Thymus (tissue), 11 donors: ENCODE results near the gene LRP1-AS. TPM values are rescaled to one million over a fixed set of nuclear protein-coding genes. Genes with fewer than 3 reads are reported as not detected.

Source experiments
- DNase-seq, 9 donors: peaks; one replicate each; pipeline ENCODE4 v3.0.0-alpha.2; 2013; ENCODE audit warnings: low spot score in 9 of 9, low read depth in 6 of 9, missing footprints in 1 of 9
- H3K27ac ChIP-seq, 2 donors: one replicate each; pipeline ENCODE4 v1.5.1; 2013; ENCODE audit warnings: control low read depth in 1 of 2, low read depth in 1 of 2, low read length in 1 of 2, mild to moderate bottlenecking in 1 of 2, moderate library complexity in 1 of 2
- H3K27me3 ChIP-seq, 2 donors: one replicate each; pipeline ENCODE4 v1.5.1; 2013; ENCODE audit warnings: low read length in 1 of 2; ENCODE audit not compliant: control insufficient read depth in 2 of 2, insufficient read depth in 1 of 2
- H3K36me3 ChIP-seq, 2 donors: one replicate each; pipeline ENCODE4 v1.5.1; 2013; ENCODE audit warnings: low read length in 1 of 2, mild to moderate bottlenecking in 1 of 2, moderate library complexity in 1 of 2; ENCODE audit not compliant: control insufficient read depth in 2 of 2, insufficient read depth in 2 of 2
- H3K4me1 ChIP-seq, 2 donors: one replicate each; pipeline ENCODE4 v1.5.1; 2013; ENCODE audit warnings: low read length in 2 of 2; ENCODE audit not compliant: control insufficient read depth in 2 of 2, insufficient read depth in 2 of 2
- H3K4me3 ChIP-seq, 2 donors: one replicate each; pipeline ENCODE4 v1.5.1; 2013; ENCODE audit warnings: low read length in 2 of 2, control low read depth in 1 of 2, mild to moderate bottlenecking in 1 of 2
- H3K9me3 ChIP-seq, 2 donors: one replicate each; pipeline ENCODE4 v1.5.1; 2013; ENCODE audit warnings: low read length in 1 of 2, mild to moderate bottlenecking in 1 of 2; ENCODE audit not compliant: control insufficient read depth in 2 of 2, insufficient read depth in 1 of 2
- WGBS: extraction: QIAGEN DNeasy Blood & Tissue Kit; methylation state at CpG from one replicate; pipeline ENCODE4 v1.1.7; 2013; 5-methylcytosine and 5-hydroxymethylcytosine counted together
- polyA plus RNA-seq: library from polyadenylated mRNA; stranded (reverse); fragments of 200-250 nt; gene quantifications from one replicate; pipeline ENCODE4 v1.2.3, GENCODE V29; 2013
- total RNA-seq: library from RNA; stranded (reverse); fragments of 120-200 nt; gene quantifications from one replicate; pipeline ENCODE4 v1.2.4, GENCODE V29; 2013
- donor health status: healthy.

LRP1-AS gene
- total and polyA plus RNA-seq, 2 donors, result not detected

GRCh38 chr12:57159311-57159710 lies 11.9 kb upstream of the LRP1-AS start:
- no peaks in the 10 kb centered on the region for H3K9me3 ChIP-seq
- no peak overlapping the region for H3K4me3 ChIP-seq
- H3K27me3 ChIP-seq, result peaks cover 0 to 8% of the 10 kb centered on the region in 2 donors
- H3K36me3 ChIP-seq, result no peaks in the 10 kb centered on the region
- no peak for DNase-seq
- H3K4me1 ChIP-seq, result peaks cover 0 to 12% of the 10 kb centered on the region in 2 donors
- H3K27ac ChIP-seq, result no peak overlapping the region
- WGBS, result 80% methylated on average over 4 of the region's 4 CpGs

- H3K27ac ChIP-seq, result no peak overlapping the region
Observed at GRCh38 chr12:57158665-57159064, 11.2 kb upstream of the LRP1-AS start.

GRCh38 chr12:57158186-57158585 lies 10.8 kb upstream of the LRP1-AS start:
- H3K9me3 ChIP-seq, result no peaks in the 10 kb centered on the region
- peaks cover 0 to 12% of the 10 kb centered on the region in 2 donors for H3K4me1 ChIP-seq
- no peaks in the 10 kb centered on the region for H3K36me3 ChIP-seq
- H3K27ac ChIP-seq, result no peak overlapping the region
- WGBS, result 95% methylated on average over 16 of the region's 16 CpGs
- no peak overlapping the region for H3K4me3 ChIP-seq
- peaks cover 0 to 8% of the 10 kb centered on the region in 2 donors for H3K27me3 ChIP-seq
- no peak for DNase-seq

More at GRCh38 chr12:57158665-57159064, 11.2 kb upstream of the LRP1-AS start:
- DNase-seq, result no peak
- Histone ChIP-seq H3K4me1 (peaks cover 0 to 12% of the 10 kb centered on the region in 2 donors), H3K36me3 (no peaks in the 10 kb centered on the region), H3K4me3 (no peak overlapping the region), H3K9me3 (no peaks in the 10 kb centered on the region), H3K27me3 (peaks cover 0 to 8% of the 10 kb centered on the region in 2 donors)
- WGBS, result 94% methylated on average over 4 of the region's 4 CpGs

GRCh38 chr12:57157588-57158173 lies 10.3 kb upstream of the LRP1-AS start:
- H3K27me3 ChIP-seq, result peaks cover 0 to 8% of the 10 kb centered on the region in 2 donors
- no peaks in the 10 kb centered on the region for H3K9me3 ChIP-seq
- H3K36me3 ChIP-seq, result no peaks in the 10 kb centered on the region
- H3K4me1 ChIP-seq, result peaks cover 0 to 12% of the 10 kb centered on the region in 2 donors
- no peak overlapping the region for H3K27ac ChIP-seq
- WGBS, result 81% methylated on average over 5 of the region's 5 CpGs
- no peak for DNase-seq
- H3K4me3 ChIP-seq, result no peak overlapping the region

GRCh38 chr12:57156701-57157403 lies 9.4 kb upstream of the LRP1-AS start:
- Histone ChIP-seq H3K27me3 (peaks cover 0 to 8% of the 10 kb centered on the region in 2 donors), H3K27ac (no peak overlapping the region), H3K4me1 (peaks cover 0 to 14% of the 10 kb centered on the region in 2 donors), H3K4me3 (no peak overlapping the region), H3K36me3 (no peaks in the 10 kb centered on the region), H3K9me3 (no peaks in the 10 kb centered on the region)
- no peak for DNase-seq
- 52% methylated on average over 16 of the region's 16 CpGs for WGBS

- H3K27ac ChIP-seq, result no peak overlapping the region
- no peaks in the 10 kb centered on the region for H3K9me3 ChIP-seq
- no peak for DNase-seq
- H3K4me3 ChIP-seq, result no peak overlapping the region
- peaks cover 0 to 14% of the 10 kb centered on the region in 2 donors for H3K4me1 ChIP-seq
- WGBS, result 93% methylated on average over 5 of the region's 5 CpGs
- peaks cover 0 to 8% of the 10 kb centered on the region in 2 donors for H3K27me3 ChIP-seq
- no peaks in the 10 kb centered on the region for H3K36me3 ChIP-seq
Observed at GRCh38 chr12:57154804-57155434, 7.5 kb upstream of the LRP1-AS start.

GRCh38 chr12:57154076-57154475 lies 6.7 kb upstream of the LRP1-AS start:
- H3K4me1 ChIP-seq, result peaks cover 0 to 14% of the 10 kb centered on the region in 2 donors
- WGBS, result 97% methylated on average over 6 of the region's 6 CpGs
- DNase-seq, result no peak
- no peaks in the 10 kb centered on the region for H3K36me3 ChIP-seq
- H3K27me3 ChIP-seq, result peaks cover 0 to 8% of the 10 kb centered on the region in 2 donors
- H3K27ac ChIP-seq, result no peak overlapping the region
- no peaks in the 10 kb centered on the region for H3K9me3 ChIP-seq
- no peak overlapping the region for H3K4me3 ChIP-seq

- peaks cover 0 to 14% of the 10 kb centered on the region in 2 donors for H3K4me1 ChIP-seq
- peaks cover 0 to 8% of the 10 kb centered on the region in 2 donors for H3K27me3 ChIP-seq
- 96% methylated on average over 1 of the region's 1 CpG for WGBS
- no peaks in the 10 kb centered on the region for H3K9me3 ChIP-seq
- no peaks in the 10 kb centered on the region for H3K36me3 ChIP-seq
- H3K27ac ChIP-seq, result no peak overlapping the region
- no peak for DNase-seq
- no peak overlapping the region for H3K4me3 ChIP-seq
Observed at GRCh38 chr12:57153415-57153997, 6.1 kb upstream of the LRP1-AS start.

GRCh38 chr12:57152639-57153038 lies 5.2 kb upstream of the LRP1-AS start:
- Histone ChIP-seq H3K36me3 (no peaks in the 10 kb centered on the region), H3K9me3 (no peaks in the 10 kb centered on the region), H3K27me3 (peaks cover 0 to 8% of the 10 kb centered on the region in 2 donors), H3K27ac (peak overlapping the region in 1 of 2 donors; percentile 39), H3K4me1 (peaks cover 0 to 8% of the 10 kb centered on the region in 2 donors), H3K4me3 (no peak overlapping the region)
- WGBS, result 98% methylated on average over 4 of the region's 4 CpGs
- no peak for DNase-seq
